Ecto neural progenitor cell (in vitro differentiated cells): ENCODE measurements around the gene PNKD.

ENCODE experiments used
- DNase-seq: peaks from one replicate; pipeline ENCODE4 v3.0.0-alpha.2; 2018; ENCODE audit warnings: low spot score

The PNKD gene

DNA sequence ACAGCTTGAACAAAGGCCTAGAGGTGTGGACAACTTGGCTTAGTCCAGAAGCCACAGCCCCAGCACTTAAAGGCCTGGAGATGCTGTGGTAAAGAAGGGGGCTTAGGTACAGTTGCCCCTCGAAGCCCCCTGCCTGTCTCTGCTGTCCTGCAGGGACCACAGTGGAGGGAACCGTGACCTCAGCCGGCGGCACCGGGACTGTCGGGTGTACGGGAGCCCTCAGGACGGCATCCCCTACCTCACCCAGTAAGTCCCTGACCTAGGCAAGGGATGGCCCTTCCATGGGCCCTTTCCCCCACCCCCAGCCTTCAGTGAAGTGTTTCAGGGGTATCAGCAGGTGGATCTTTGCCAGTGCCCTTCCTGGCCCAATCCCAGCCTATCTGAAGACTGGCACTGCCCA lies 71.1 kb downstream of the PNKD start:
- DNase-seq, result no peak

DNA sequence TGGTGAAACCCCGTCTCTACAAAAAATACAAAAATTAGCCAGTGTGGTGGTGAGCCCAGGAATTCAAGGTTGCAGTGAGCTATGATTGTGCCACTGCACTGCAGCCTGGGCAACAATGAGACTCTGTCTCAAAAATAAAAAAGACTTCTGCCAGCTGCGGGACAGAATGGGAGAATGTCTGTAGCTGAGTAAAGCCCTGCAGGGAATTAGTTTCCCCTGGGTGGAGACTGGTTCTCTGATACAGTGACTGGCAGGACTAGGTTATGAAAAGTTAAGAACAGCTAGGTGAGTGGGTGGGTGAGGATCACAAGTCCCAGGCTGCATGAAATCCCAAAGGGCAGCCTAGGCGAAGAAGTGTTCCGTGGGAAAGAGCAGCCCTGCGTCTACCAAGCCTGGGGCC lies 72.5 kb downstream of the PNKD start:
- no peak for DNase-seq

DNA sequence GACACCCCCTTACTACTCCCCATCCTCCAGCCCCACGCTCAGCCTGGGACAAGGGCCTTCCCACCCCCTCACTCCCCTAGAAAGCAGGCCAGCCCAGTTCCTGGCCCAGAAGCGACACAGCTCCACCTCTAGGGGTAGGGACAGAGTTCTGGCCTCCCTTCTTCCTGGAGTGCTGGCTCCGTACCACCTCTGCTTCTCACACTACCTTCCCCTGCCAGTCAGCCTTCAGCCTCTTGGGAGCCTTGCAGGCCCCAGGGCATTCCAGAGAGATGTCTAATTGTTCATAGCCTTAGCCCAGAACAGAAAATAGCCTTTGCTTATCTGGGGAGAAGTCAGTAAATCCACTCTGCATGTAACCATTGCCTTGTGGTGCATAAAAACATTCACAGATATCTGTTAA lies 73.3 kb downstream of the PNKD start:
- DNase-seq, result no peak

DNA sequence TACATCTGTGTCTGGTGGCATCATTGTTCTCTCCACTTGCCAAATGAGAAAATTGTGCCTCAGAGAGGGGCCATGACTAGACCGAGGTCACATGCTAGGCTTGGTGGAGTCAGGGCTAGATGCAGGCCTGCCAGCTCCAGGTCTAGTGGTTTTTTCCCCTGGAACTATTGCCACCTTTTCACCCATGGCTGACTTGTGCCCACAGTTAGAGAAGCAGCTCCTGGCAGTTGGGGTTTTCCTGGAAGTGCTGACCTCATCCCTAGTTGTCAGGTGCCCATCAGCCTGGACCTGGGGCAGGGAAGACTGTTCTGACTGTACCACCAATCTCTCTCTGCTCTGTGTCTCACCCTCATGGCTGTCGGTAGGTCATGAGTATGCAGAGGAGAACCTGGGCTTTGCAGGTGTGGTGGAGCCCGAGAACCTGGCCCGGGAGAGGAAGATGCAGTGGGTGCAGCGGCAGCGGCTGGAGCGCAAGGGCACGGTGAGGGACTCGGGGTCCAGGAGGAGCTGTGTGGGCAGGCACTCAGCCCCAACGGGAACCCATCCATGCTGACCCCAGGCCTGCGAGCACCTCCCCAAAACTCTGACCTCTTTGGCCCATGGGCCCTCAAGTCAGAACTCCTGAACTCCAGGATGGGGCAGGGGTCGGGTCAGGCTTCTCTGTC lies 73.9 kb downstream of the PNKD start:
- DNase-seq, result no peak

DNA sequence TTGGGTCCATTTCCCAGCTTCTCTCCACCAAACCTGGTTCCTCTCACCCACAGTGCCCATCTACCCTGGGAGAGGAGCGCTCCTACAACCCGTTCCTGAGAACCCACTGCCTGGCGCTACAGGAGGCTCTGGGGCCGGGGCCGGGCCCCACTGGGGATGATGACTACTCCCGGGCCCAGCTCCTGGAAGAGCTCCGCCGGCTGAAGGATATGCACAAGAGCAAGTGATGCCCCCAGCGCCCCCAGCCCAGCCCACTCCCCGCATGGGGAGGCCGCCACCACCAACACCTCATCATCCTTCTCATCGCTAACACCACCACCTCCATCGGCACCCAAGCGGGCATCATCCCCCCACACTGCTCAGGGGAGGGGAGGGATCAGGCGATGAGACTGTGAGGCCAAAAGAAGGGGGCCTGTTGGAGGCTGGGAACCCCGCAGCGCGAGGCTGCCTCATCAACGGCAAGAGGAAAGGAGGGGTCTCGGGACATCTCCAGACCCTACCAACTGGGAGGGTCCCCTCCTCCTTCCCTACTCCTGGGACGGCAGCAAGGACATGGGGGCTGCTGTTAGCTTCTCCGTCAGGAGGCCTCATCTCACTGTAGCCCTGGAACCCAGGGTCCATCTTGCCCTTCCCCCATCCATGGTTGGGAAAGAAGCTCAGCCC lies 74.6 kb downstream of the PNKD start:
- no peak for DNase-seq

DNA sequence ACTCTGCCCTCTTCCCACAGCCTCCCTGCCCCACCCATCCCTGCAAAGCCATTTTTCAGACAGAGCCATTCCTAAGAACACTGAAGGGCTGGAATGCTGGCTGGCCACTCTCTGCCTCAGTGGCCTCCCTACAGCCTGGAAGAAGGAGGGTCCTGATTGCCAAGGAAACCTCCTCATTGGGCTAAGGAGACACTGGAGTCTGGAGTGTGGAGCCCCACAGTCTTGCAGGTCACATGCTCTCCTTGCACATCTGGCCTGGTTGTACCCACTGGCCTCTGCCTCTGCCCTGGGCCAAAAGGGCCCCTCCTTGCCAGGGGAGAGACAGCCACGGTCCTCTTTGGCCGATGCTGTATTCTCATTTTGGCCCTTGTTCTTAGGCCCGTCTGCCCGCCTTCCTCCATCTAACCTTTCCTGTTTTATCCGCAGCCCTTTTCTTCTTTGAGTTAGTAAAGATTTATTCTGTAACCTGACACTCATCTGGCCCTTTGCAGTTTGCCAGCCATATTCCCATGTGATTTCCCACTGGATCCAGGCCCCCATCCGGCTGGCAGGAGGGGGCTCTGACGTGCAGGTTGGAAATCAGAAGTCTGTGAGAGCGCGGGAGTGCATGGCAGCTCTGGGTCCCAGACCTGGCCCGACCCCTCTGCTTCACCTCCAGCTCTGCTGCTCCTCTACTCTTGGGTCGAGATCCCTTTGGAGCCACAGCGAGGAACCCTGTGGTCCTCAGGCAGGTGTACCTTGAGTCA lies 75.3 kb downstream of the PNKD start:
- no peak for DNase-seq

DNA sequence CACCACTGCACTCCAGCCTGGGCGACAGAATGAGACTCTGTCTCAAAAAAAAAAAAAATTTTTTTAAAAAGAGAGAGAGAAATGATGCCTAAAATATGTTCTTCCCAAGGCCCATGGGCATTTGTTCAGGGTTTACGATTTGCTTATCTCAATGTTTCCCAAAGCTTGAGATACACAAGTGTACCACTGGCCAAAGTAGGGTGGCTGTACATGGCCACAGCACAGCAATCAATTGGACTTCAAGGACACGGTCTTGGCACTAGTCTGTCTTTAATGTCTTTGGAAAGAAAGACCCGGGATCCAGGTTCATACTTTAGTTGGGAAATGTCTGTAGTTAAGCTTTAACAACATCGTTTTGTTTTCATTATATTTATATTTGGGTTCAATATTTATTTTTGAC lies 76.9 kb downstream of the PNKD start:
- DNase-seq, result no peak

DNA sequence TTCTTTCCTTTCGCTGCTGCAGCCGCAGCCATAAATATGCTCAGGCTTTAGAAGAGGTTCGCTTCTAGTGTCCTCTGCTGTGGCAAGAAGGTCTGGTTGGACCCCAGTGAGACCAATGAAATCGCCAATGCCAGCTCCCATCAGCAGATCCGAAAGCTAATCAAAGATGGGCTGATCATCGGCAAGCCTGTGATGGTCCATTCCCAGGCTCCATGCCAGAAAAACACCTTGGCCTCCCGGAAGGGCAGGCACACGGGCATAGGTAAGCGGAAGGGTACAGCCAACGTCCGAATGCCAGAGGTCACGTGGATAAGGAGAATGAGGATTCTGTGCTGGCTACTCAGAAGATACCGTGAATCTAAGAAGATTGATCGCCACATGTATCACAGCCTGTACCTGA lies 83.7 kb downstream of the PNKD start:
- DNase-seq, result no peak

DNA sequence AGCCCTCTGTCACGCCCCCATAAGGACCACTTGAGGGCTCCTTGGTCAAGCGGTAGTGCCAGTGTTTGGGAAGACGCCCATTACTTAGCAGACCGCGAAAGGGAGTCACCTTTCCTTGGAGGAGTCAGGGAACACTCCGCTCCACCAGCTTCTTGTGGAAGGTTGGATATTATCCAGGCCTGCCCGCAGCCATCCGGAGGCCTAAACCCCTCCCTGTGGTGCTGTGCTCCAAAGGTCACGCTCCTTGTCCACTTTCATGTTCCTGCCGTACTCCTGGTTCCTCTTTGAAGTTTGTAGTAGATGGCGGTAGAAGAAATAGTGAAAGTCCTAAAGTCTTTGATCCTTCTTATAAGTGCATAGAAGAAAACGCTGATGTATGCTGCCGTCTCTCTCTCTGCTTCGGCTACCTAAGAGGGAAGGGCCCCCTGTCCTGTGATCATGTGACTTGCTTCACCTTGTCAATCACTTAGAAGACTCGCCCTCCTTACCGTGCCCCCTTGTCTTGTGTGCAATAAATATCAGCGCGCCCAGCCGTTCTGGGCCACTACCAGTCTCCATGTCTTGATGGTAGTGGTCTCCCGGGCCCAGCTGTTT lies 84.6 kb downstream of the PNKD start:
- DNase-seq, result no peak

DNA sequence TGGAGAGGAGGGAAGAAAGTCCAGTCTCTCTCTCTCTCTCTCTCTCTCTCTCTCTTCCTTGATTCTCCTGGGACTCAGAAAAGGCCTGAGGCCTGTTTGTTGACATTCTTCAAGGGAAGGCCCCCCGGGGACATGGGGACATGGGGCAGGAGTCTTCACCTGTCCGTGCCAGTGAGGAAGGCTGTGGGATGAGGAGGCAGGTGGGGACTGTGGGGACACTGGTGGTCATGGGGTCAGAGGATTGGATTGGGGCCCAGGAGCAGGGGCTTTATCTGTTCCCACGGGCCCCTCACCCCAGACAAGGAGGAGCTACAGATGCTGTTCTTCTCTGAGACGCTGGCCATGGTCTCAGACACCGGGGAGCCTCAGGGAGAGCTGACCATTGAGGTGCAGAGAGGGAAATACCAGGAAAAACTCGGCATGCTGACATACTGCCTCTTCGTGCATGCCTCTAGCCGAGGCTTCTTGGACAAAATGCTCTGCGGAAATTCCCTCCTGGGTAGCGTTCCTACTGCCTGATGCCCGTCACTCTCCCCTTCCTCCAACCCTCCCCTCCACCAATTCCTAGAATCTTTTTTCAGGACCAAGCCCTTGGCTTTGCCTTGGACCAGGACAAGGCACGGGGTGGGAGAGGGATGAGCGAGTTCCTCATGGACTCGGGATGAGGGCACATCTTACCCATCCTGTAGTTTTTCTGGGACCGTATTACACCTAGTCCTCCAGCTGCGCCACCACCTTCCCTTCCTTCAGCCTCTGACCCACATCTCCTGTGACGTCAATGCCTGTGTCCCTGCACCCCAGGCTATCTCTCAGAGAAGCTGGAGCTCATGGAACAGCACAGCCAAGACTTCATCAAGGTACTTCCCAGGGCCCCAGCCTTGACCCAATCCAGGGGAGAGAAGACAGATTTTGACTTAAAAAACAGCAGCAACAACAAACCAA lies 87.2 kb downstream of the PNKD start:
- DNase-seq, result no peak

DNA sequence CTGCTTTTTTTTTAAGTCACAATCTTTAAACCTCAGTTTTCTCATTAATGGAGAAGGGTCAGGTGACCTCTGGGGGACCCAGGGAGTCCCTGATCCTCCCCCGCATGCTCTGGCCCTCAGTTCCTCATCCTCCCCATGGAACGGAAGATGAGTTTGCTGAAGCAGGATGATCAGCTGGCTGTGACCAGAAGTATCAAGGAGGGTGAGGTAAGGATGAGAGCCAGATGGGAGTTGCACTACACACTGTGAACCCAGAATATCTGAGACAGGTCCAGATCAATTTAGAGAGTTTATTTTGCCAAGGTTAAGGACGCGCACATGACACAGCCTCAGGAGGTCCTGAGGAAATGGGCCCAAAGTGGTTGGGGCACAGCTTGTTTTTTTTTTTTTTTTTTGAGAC lies 90.1 kb downstream of the PNKD start:
- DNase-seq, result no peak

DNA sequence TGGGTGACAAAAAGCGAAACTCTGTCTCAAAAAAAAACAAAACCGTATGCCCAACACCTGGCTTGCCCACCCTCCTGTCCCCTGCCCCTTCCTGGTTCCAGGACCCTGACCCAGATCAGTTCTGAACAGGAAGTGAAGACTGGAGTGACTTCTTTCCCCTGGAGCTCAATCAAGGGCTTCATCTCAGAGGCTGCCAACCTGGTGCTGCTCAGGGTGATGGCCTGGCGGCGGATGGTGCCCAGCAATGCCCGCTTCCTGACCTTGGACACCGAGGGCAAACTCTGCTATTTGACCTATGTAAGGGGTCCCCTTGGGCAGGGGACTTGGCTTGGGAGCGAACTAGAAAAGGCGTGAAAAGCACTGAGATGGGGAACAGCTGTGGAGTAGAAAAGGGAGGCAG lies 92.3 kb downstream of the PNKD start:
- DNase-seq, result no peak

DNA sequence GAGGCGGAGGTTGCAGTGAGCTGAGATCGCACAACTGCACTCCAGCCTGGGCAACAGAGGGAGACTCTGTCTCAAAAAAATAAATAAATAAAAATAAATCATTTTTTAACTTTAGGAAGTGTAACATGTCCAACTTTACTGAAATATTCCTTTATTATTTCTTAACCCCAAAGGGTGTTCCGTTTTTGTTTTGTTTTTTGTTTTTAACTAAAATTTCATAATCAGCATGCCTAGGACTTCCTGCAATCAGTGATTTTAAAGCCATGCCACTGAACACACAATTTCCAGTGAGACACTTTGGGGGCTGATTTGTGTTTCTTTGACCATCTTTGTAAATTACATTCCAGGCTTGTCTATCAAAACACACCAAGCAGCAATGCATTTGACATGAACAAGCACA lies 93.4 kb downstream of the PNKD start:
- DNase-seq, result no peak

DNA sequence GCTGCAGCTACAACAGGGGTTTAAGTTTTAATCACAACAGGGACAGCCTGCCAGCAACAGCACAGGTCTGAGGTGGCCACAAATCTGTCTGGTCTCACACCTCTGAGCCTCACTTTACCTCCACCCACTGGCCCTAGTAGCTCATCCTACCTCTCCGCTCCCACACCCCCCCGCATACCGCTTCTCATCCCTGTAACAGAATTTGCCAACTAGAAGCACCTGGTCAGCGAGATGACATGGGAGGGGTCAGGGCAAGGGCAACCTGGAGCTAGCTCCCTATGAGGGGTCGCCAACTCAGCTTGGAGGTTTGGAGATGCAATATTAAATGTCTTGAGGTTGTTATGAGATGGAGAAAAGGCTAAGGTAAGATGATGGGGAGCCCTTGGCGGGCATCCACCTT lies 93.9 kb downstream of the PNKD start:
- DNase-seq, result no peak

DNA sequence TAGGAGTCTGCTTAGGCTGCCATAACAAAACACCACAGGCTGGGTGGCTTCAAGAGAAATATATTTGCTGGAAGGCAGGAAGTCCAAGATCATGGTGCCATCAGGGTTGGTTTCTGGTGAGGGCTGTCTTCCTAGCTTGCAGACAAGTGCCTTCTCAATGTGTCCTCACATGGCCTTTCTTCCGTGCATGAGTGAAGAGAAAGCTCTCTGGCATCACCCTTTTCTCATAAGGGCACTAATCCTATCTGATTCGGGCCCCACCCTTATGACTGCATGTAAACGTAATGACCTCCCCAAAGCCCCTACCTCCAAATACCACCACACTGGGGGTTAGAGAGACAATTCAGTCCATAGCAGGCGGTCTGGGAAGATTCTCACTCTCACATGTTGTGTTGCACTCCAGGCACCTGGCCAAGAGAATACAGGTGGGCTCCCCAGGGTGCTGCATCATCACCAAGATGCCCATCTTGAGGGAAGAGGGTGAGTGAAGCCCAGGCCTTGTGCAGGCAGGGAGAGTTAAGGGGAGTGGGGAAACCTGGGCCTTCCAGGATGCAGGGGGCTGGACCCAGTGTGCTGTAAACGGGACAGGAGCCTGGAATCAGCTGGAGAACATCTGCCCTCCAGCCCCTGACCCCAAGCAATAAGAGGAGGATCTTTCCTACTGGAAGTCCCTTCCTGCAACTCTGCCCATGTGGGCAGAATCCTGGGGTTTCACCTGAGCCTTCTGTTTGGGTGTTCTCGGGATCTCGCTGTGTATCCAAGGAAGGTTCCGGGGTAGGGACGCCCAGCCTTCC lies 96.5 kb downstream of the PNKD start:
- no peak for DNase-seq

DNA sequence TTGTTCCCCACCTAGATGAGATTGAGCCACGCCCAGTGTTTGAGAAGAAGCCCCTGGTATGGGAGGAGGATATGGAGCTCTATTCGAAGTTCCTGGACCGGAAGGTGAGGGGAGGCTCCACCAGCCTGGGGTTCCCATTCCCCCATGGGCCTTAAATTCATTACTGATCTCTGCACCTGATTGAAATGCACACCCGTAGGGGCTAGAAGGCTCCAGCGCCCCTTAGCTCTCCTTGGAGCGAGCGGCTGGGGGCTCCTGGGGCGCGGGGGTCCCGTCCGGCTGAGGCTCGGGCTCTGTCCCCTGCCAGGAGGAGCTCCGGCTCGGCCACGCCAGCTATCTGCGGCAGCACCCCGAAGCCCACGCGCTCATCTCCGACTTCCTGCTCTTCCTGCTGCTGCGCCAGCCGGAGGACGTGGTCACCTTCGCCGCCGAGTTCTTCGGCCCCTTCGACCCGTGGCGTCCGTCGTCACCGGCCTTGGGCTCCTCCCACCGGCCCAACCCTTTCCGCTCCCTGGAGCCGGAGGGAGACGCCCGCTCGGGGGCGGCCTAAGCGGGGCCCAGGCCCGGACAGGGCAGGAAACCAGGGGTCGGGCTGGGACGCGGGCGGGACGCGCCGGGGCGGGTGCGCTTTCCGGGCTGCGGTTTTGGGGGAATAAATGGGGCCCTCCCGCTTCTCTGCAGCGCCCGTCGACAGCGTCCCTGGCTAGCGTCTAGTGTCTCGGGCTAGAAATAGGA lies 97.3 kb downstream of the PNKD start:
- DNase-seq, result peak; percentile 86

DNA sequence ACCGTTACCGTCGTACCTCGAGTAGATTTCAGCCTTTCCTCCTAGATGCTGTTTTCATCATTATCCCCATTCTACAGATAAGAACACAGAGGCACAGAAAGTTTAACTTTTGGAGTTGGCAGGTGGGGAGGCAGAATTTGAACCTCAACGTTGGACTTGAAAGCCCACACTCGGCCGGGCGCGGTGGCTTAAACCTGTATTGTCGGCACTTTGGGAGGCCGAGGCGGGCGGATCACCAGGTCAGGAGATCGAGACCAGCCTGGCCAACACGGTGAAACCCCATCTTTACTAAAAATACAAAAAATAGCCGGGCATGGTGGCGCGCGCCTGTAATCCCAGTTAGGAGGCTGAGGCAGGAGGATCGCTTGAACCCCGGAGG lies 97.8 kb downstream of the PNKD start:
- DNase-seq, result no peak

DNA sequence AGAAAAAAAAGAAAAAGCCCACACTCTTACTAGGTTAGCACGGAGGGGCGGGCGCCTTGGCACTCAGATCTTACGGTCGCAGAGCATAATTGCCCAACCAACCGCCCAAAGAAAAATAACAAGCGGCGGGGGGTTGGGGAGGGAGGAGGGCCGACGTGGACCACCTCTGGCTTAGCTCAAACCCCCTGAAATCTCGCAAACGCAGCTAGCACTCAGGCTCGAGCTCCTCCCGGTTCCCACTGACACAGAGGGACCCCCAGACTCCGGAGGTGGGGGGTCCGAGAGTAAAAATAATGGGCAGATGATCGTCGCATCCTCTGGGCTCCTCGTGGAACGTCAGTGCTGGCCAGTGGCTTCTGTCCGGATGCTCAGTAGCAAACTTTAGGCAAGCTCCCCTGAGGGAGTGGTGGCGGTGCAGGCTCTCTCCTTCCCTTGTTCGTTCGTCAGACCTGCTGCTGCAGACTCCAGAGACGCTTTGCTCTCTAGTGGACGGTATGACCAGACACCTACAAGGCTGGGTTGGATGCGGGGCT lies 98.4 kb downstream of the PNKD start:
- peak; percentile 65 for DNase-seq

DNA sequence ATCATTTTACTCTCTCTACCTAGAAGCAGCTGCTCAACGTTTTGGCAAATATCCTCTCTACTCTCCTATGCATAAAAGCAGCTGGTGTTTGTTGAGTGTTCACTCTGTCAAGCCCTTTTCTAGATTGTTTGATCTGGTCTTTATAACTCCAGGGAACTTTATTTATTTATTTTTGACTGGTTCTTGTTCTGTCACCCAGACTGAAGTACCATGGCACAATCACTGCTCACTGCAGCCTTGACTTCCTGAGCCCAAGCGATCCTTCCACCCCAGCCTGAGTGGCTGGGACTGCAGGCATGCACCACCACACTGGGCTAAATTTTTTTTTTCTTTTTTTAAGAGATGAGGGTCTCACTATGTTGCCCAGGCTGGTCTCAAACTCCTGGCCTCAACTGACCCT lies 99.0 kb downstream of the PNKD start:
- no peak for DNase-seq

DNA sequence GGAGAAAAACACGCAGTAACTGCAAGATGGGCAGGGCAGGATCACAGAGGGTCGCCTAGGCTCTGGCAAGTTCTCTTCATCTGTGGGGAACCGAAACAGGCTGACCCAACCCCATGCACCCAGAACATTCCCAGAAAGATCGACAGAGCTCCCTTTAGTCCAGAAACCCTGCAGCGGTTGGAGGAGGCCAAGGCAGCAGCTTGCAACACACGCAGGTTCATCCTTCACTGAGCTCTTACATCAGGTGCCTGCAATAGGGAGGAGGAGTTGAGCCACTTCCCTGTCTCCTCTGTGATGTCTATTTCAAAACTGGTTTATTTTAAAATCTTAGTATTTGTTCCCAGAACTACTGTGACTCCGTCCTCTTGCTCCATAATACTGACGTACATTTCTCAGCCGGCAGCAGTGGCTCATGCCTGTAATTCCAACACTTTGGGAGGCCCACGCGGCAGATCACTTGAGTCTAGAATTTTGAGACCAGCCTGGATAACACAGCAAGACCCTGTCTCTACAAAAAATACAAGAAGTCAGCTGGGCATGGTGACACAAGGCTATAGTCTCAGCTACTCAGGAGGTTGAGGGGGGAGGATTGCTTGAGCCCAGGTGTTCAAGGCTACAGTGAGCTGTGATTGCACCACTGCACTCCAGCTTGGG lies 100.2 kb downstream of the PNKD start:
- no peak for DNase-seq
